MM.1S (cell line): ENCODE results near the gene FSTL1.

ENCODE experiments used
- DNase-seq: peaks from one replicate; pipeline ENCODE4 v3.0.0-alpha.2; 2015
- H2AFZ ChIP-seq: fragments of 300-600 bp; sonication (generic); 2 replicates; pipeline ENCODE4 v1.6.0; 2016; ENCODE audit warnings: antibody characterized with exemption, low read length
- H3F3A ChIP-seq: fragments of 300-600 bp; sonication (generic); 2 replicates; pipeline ENCODE4 v1.6.1; 2016; ENCODE audit warnings: mild to moderate bottlenecking, antibody characterized with exemption, low read length, moderate library complexity, mixed read lengths; ENCODE audit not compliant: insufficient read depth
- H3K27ac ChIP-seq: fragments of 300-600 bp; sonication (generic); 2 replicates; pipeline ENCODE4 v1.5.1; 2016; ENCODE audit warnings: mild to moderate bottlenecking, low read length
- H3K27me3 ChIP-seq: fragments of 300-600 bp; sonication (generic); replicated peaks from 2 replicates; pipeline ENCODE4 v1.6.0; 2016; ENCODE audit warnings: low read length; ENCODE audit not compliant: insufficient read depth
- H3K36me3 ChIP-seq: fragments of 300-600 bp; sonication (generic); replicated peaks from 2 replicates; pipeline ENCODE4 v1.6.1; 2016; ENCODE audit warnings: mild to moderate bottlenecking, low read length, mixed read lengths; ENCODE audit not compliant: insufficient read depth
- H3K4me1 ChIP-seq: fragments of 300-600 bp; sonication (generic); 2 replicates; pipeline ENCODE4 v1.6.1; 2016; ENCODE audit warnings: low read length, mixed read lengths
- H3K4me2 ChIP-seq: fragments of 300-600 bp; sonication (generic); 2 replicates; pipeline ENCODE4 v1.6.0; 2016; ENCODE audit warnings: low read depth, low read length
- H3K4me3 ChIP-seq: fragments of 300-600 bp; sonication (generic); 2 replicates; pipeline ENCODE4 v1.5.1; 2016; ENCODE audit warnings: low read length, mixed read lengths
- H3K79me2 ChIP-seq: fragments of 300-600 bp; sonication (generic); 2 replicates; pipeline ENCODE4 v1.6.1; 2016; ENCODE audit warnings: mixed run types, low read length, mixed read lengths
- H3K9ac ChIP-seq: fragments of 300-600 bp; sonication (generic); 2 replicates; pipeline ENCODE4 v1.6.1; 2016; ENCODE audit warnings: low read length, mixed read lengths
- H3K9me2 ChIP-seq: fragments of 300-600 bp; sonication (generic); replicated peaks from 2 replicates; pipeline ENCODE4 v1.6.1; 2016; ENCODE audit warnings: mild to moderate bottlenecking, low read length, mixed read lengths; ENCODE audit not compliant: insufficient read depth
- H3K9me3 ChIP-seq: fragments of 300-600 bp; sonication (generic); replicated peaks from 2 replicates; pipeline ENCODE4 v1.6.1; 2016; ENCODE audit warnings: mild to moderate bottlenecking, low read length, mixed read lengths; ENCODE audit not compliant: insufficient read depth
- H4K20me1 ChIP-seq: fragments of 300-600 bp; sonication (generic); 2 replicates; pipeline ENCODE4 v1.6.1; 2016; ENCODE audit warnings: mild to moderate bottlenecking, low read length, moderate library complexity, mixed read lengths; ENCODE audit not compliant: insufficient read depth
- EZH2 ChIP-seq: fragments of 300-600 bp; sonication (generic); optimal IDR thresholded peaks from 2 replicates; pipeline ENCODE3; 2017; ENCODE audit warnings: low read depth, mild to moderate bottlenecking, antibody characterized with exemption, low read length, mixed read lengths
- EZH2phosphoT487 ChIP-seq: fragments of 300-600 bp; sonication (generic); IDR thresholded peaks from 2 replicates; pipeline ENCODE4 v1.6.1; 2018; ENCODE audit warnings: antibody characterized with exemption, low read length
- TF ChIP-seq, protein P1 (sequence below): fragments of 300-600 bp; sonication (generic); IDR thresholded peaks from 2 replicates; pipeline ENCODE4 v1.5.1; 2016; ENCODE audit warnings: antibody characterized with exemption, low read length, mixed read lengths

Gene FSTL1

DNA sequence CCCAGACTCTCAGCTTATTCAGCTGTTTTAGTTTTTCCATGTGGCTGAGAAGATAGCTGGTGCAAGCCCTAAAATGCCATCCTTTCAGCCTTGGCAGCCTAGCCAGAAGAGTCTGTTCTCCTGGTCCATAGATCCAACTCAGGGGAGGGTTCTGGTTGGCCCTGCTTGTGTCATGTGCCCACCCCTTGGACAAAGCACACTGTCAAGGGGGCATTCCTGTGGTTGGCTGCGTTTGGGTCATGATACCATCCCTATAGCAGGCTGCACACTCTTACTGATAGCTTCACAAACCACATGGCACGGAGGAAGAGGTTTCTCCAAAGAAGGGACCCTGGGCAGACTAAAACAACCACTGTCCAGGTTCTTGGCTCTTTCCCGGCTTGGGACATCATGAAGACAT lies 8.4 kb upstream of the FSTL1 start:
- H3K4me1 ChIP-seq: peaks cover 7% of the 10 kb centered on the region
- H3K4me2 ChIP-seq: no peak overlapping the region
- no peak overlapping the region for H2AFZ ChIP-seq
- no peak overlapping the region for H3K4me3 ChIP-seq
- no peaks in the 10 kb centered on the region for H4K20me1 ChIP-seq
- no peaks in the 10 kb centered on the region for H3K9me3 ChIP-seq
- H3K27ac ChIP-seq: no peak overlapping the region
- TF ChIP-seq EZH2phosphoT487 (no peak), EZH2 (no peak)
- TF ChIP-seq, protein P1, sequence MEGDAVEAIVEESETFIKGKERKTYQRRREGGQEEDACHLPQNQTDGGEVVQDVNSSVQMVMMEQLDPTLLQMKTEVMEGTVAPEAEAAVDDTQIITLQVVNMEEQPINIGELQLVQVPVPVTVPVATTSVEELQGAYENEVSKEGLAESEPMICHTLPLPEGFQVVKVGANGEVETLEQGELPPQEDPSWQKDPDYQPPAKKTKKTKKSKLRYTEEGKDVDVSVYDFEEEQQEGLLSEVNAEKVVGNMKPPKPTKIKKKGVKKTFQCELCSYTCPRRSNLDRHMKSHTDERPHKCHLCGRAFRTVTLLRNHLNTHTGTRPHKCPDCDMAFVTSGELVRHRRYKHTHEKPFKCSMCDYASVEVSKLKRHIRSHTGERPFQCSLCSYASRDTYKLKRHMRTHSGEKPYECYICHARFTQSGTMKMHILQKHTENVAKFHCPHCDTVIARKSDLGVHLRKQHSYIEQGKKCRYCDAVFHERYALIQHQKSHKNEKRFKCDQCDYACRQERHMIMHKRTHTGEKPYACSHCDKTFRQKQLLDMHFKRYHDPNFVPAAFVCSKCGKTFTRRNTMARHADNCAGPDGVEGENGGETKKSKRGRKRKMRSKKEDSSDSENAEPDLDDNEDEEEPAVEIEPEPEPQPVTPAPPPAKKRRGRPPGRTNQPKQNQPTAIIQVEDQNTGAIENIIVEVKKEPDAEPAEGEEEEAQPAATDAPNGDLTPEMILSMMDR: no peak
- no peak overlapping the region for H3K9ac ChIP-seq
- no peak for DNase-seq
- no peaks in the 10 kb centered on the region for H3F3A ChIP-seq
- H3K27me3 ChIP-seq: no peaks in the 10 kb centered on the region
- no peaks in the 10 kb centered on the region for H3K79me2 ChIP-seq
- H3K9me2 ChIP-seq: no peaks in the 10 kb centered on the region
- no peaks in the 10 kb centered on the region for H3K36me3 ChIP-seq

DNA sequence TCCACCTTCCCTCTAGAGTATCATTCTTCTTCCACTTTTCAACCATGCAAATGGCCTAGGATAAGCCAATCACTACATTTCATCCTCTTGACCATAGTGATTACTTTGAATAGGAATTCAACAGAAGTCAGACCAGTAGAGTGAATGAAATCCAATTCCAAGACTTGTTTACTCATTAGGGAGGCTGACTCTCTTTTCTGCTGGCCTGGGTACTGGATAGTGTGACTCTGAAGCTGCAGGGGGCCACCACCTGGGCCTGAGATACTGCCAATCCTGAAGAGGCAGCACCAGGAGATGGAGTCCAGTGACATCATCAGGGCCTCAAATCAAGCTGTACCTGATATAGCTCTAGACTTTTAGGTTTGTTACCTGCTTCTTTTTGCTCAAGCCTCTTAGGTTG lies 7.0 kb upstream of the FSTL1 start:
- no peaks in the 10 kb centered on the region for H4K20me1 ChIP-seq
- peaks cover 7% of the 10 kb centered on the region for H3K4me1 ChIP-seq
- H3K36me3 ChIP-seq: no peaks in the 10 kb centered on the region
- no peak overlapping the region for H2AFZ ChIP-seq
- H3K9me2 ChIP-seq: no peaks in the 10 kb centered on the region
- no peak overlapping the region for H3K4me2 ChIP-seq
- no peaks in the 10 kb centered on the region for H3K27me3 ChIP-seq
- no peak overlapping the region for H3K27ac ChIP-seq
- no peaks in the 10 kb centered on the region for H3F3A ChIP-seq
- DNase-seq: no peak
- H3K9me3 ChIP-seq: no peaks in the 10 kb centered on the region
- no peaks in the 10 kb centered on the region for H3K79me2 ChIP-seq
- H3K4me3 ChIP-seq: no peak overlapping the region
- H3K9ac ChIP-seq: no peak overlapping the region
- TF ChIP-seq, protein P1: no peak
- TF ChIP-seq EZH2 (no peak), EZH2phosphoT487 (no peak)

DNA sequence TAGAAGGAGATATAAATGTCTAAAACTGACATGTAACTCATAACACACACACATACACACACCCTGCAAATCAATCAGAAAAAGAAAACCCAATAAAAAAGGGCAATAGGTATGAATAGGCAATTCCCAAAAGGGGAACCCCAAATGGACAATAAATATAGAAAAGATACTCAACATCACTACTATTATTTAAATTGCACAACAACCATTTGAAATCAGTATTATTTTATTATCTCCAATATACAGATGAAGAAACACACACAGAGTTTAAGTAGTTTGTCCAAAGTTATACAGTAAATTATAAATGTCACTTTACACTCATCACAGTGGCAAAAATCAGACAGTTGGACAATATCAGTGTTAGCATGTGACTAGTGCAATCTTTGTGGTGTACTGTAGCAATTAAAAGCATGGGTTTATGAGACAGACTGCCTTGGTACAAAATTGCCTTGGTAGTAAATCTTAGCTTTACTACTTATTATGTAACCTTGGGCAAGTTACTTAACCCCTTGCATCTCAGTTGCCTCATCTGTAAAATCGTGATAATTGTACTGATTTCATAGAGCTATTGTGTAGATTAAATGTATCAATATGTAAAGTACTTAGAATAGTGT lies 3.4 kb upstream of the FSTL1 start:
- Histone ChIP-seq H3K9me3 (no peaks in the 10 kb centered on the region), H3F3A (no peaks in the 10 kb centered on the region), H4K20me1 (no peaks in the 10 kb centered on the region), H3K79me2 (no peaks in the 10 kb centered on the region), H3K9me2 (no peaks in the 10 kb centered on the region), H3K4me2 (no peak overlapping the region), H3K27ac (no peak overlapping the region), H3K9ac (no peak overlapping the region), H3K4me3 (no peak overlapping the region), H3K4me1 (no peaks in the 10 kb centered on the region), H3K36me3 (no peaks in the 10 kb centered on the region), H2AFZ (no peak overlapping the region), H3K27me3 (no peaks in the 10 kb centered on the region)
- TF ChIP-seq, protein P1: no peak
- no peak for TF ChIP-seq EZH2phosphoT487
- TF ChIP-seq EZH2: no peak
- DNase-seq: no peak
